Ovary (tissue), 3 donors: Measurements from ENCODE around the gene ITPR1.

Source experiments
- POLR2A ChIP-seq: fragments of 450-650 bp; IDR thresholded peaks from one replicate; pipeline ENCODE4 v1.6.1; 2017; ENCODE audit warnings: antibody characterized with exemption, mild to moderate bottlenecking, moderate library complexity
- TF ChIP-seq, protein P1 (sequence below), 3 donors: fragments of 450-650 bp in 2 of 3; fragments of 200-600 bp in 1 of 3; IDR thresholded peaks; one replicate each; pipeline versions ENCODE4 v1.5.1 to v1.8.0; 2016 to 2022; ENCODE audit warnings: antibody characterized with exemption in 3 of 3, mild to moderate bottlenecking in 1 of 3
- donor health status: DM: no; HTN: no; CAD: no.

DNA sequence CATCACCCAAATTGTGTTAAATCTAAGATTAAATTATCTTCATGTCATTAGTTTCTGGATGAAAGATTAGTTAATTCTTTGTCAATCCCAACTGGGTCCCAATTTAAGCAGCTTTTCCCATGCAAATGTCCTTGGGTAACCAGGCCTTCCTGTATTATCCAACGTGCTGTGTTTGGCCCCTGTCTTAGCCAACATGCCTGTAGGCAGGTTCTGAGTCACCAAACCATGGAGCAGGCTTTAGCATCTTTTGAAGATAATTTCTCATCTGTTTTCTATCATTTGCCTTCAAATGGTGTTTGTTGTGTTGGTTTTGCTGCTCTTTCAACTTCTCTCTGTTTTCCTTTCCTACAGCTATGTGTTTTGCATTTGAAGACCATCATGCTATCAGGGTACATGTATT, 216.2 kb downstream of the ITPR1 start:
- TF ChIP-seq, protein P1, sequence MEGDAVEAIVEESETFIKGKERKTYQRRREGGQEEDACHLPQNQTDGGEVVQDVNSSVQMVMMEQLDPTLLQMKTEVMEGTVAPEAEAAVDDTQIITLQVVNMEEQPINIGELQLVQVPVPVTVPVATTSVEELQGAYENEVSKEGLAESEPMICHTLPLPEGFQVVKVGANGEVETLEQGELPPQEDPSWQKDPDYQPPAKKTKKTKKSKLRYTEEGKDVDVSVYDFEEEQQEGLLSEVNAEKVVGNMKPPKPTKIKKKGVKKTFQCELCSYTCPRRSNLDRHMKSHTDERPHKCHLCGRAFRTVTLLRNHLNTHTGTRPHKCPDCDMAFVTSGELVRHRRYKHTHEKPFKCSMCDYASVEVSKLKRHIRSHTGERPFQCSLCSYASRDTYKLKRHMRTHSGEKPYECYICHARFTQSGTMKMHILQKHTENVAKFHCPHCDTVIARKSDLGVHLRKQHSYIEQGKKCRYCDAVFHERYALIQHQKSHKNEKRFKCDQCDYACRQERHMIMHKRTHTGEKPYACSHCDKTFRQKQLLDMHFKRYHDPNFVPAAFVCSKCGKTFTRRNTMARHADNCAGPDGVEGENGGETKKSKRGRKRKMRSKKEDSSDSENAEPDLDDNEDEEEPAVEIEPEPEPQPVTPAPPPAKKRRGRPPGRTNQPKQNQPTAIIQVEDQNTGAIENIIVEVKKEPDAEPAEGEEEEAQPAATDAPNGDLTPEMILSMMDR (IDR thresholded peaks at IDR 0.05) = no peak
- TF ChIP-seq POLR2A = no peak
